Adrenal gland (tissue), 12 donors: ENCODE measurements around the gene MINDY3. TPM values are rescaled to one million over a fixed set of nuclear protein-coding genes. Genes with fewer than 3 reads are reported as not detected.
"Not testable (repeated sequence)": the region's sequence is repeated elsewhere in the genome, so short reads cannot be mapped to it uniquely, and the experiment has no call there.

Source experiments
- DNase-seq, 7 donors: peaks; one replicate each; pipeline ENCODE4 v3.0.0-alpha.2; 2019 to 2020
- H3K27ac ChIP-seq, 5 donors: fragments of 200-600 bp; sonication (generic) in 4 of 5; 1 replicate in 3 of 5; 2 replicates in 2 of 5; pipeline versions ENCODE4 v1.5.1 to v1.8.0; 2016 to 2020; ENCODE audit warnings: mild to moderate bottlenecking in 1 of 5
- H3K27me3 ChIP-seq: fragments of 200-600 bp; 2 replicates; pipeline ENCODE4 v1.8.0; 2021
- H3K36me3 ChIP-seq, 2 donors: fragments of 200-600 bp; replicated peaks in 1 of 2; 1 replicate in 1 of 2; 2 replicates in 1 of 2; pipeline versions ENCODE4 v1.5.1 to v1.8.0; 2018 to 2022
- H3K4me1 ChIP-seq, 2 donors: fragments of 200-600 bp; replicated peaks in 1 of 2; 1 replicate in 1 of 2; 2 replicates in 1 of 2; pipeline versions ENCODE4 v1.5.1 to v1.8.0; 2018 to 2021
- H3K4me3 ChIP-seq, 4 donors: fragments of 200-600 bp; sonication (generic) in 3 of 4; one replicate each; pipeline ENCODE4 v1.5.1; 2016 to 2018
- H3K9me3 ChIP-seq, 3 donors: fragments of 200-600 bp; sonication (generic) in 1 of 3; replicated peaks in 1 of 3; 1 replicate in 2 of 3; 2 replicates in 1 of 3; pipeline versions ENCODE4 v1.5.1 to v1.8.0; 2016 to 2021
- CTCF ChIP-seq, 6 experiments: fragments of 450-650 bp in 4 of 6; fragments of 200-600 bp in 2 of 6; sonication (generic) in 1 of 6; IDR thresholded peaks; 1 replicate in 5 of 6; 2 replicates in 1 of 6; pipeline versions ENCODE4 v1.5.1 to v1.8.0; 2016 to 2021; ENCODE audit warnings: antibody characterized with exemption in 6 of 6, mild to moderate bottlenecking in 2 of 6, moderate library complexity in 1 of 6
- POLR2A ChIP-seq, 2 donors: fragments of 450-650 bp; IDR thresholded peaks; one replicate each; pipeline ENCODE4 v1.6.1; 2017; ENCODE audit warnings: antibody characterized with exemption in 2 of 2, mild to moderate bottlenecking in 2 of 2, moderate library complexity in 1 of 2
- WGBS, 4 donors: extraction: QIAGEN DNeasy Blood & Tissue Kit in 2 of 4; methylation state at CpG; one replicate each; pipeline versions ENCODE4 v1.1.5 to v1.1.7; 2013 to 2017; 5-methylcytosine and 5-hydroxymethylcytosine counted together
- intact Hi-C, 2 donors: fragments of 100-400 bp; cut with DNase I; formaldehyde crosslinking; loops; one replicate each; pipeline versions ENCODE4 v1.14.1 to v1.15.0; 2022 to 2023
- polyA plus RNA-seq, 3 donors: library from polyadenylated mRNA; stranded (reverse); fragments of 200-250 nt in 2 of 3; fragments of 350-450 nt in 1 of 3; fragmentation: Illumina TruSeq in 1 of 3; extraction: RNeasy Lipid Tissue Mini Kit (QIAGEN cat#74804) in 1 of 3; gene quantifications; one replicate each; pipeline ENCODE4 v1.2.3, GENCODE V29; 2013 to 2014
- total RNA-seq, 9 donors: library from RNA; depleted of rRNA in 4 of 9; stranded (reverse); fragments of >200 nt in 4 of 9; fragments of 120-200 nt in 1 of 9; fragmentation: NEBNext Ultra II Directional in 1 of 9; extraction: Animal tissue kit (Norgen Biotek cat#: 25700) in 1 of 9; gene quantifications; one replicate each; pipeline versions ENCODE4 v1.1.0 to v1.2.4, GENCODE V29; 2013 to 2023
- donor health status: healthy with polysubstance abuse.
- donor health status: Bipolar disorder and iron deficiency.
- donor health status: DM: yes; HTN: yes; CAD: no.
- donor health status: DM: no; HTN: no; CAD: no.
- donor health status: DM: no; HTN: no; CAD: no.
- donor health status: DM: yes; HTN: yes; CAD: no.

The MINDY3 gene
- total and polyA plus RNA-seq, 12 donors = 16.7 to 40.3 (median 32.2) TPM

GRCh38 chr10:15763006-15763405 is 97.3 kb downstream of the MINDY3 start:
- no peaks in the 10 kb centered on the region for H3K36me3 ChIP-seq
- no peak overlapping the region for H3K27ac ChIP-seq
- H3K4me3 ChIP-seq = no peak overlapping the region
- H3K4me1 ChIP-seq = no peaks in the 10 kb centered on the region
- DNase-seq = no peak
- H3K27me3 ChIP-seq = no peaks in the 10 kb centered on the region
- H3K9me3 ChIP-seq = no peaks in the 10 kb centered on the region
- 69 to 90% (median 86%) methylated on average over 8 of the region's 8 CpGs for WGBS, 4 donors
- intact Hi-C loops = no loop called here
- no peak for TF ChIP-seq CTCF (IDR thresholded peaks at IDR 0.05)
- TF ChIP-seq POLR2A (IDR thresholded peaks at IDR 0.05) = no peak

GRCh38 chr10:15762239-15762638 is 98.1 kb downstream of the MINDY3 start:
- WGBS, 4 donors = 81 to 95% (median 92%) methylated on average over 6 of the region's 6 CpGs
- H3K4me1 ChIP-seq, H3K27me3 ChIP-seq, H3K9me3 ChIP-seq, DNase-seq, H3K27ac ChIP-seq, H3K36me3 ChIP-seq, intact Hi-C loops, H3K4me3 ChIP-seq: not testable (repeated sequence)

- intact Hi-C loops, H3K4me3 ChIP-seq, DNase-seq, H3K27ac ChIP-seq, H3K36me3 ChIP-seq, H3K27me3 ChIP-seq, H3K4me1 ChIP-seq, H3K9me3 ChIP-seq: not testable (repeated sequence)
- 87 to 97% (median 95%) methylated on average over 2 to 4 of the region's 4 CpGs for WGBS, 4 donors
Observed at GRCh38 chr10:15761224-15761623, 99.1 kb downstream of the MINDY3 start.

- Histone ChIP-seq H3K4me3 (no peak overlapping the region), H3K9me3 (no peaks in the 10 kb centered on the region), H3K27ac (no peak overlapping the region), H3K4me1 (no peaks in the 10 kb centered on the region), H3K36me3 (no peaks in the 10 kb centered on the region), H3K27me3 (no peaks in the 10 kb centered on the region)
- DNase-seq = no peak
- TF ChIP-seq CTCF (IDR thresholded peaks at IDR 0.05) = no peak
- no peak for TF ChIP-seq POLR2A (IDR thresholded peaks at IDR 0.05)
- intact Hi-C loops = no loop called here
- WGBS, 4 donors = 92 to 100% (median 95%) methylated on average over 2 of the region's 2 CpGs
Observed at GRCh38 chr10:15760681-15761080, 99.6 kb downstream of the MINDY3 start.

GRCh38 chr10:15759265-15759664 is 101.0 kb downstream of the MINDY3 start:
- TF ChIP-seq CTCF (IDR thresholded peaks at IDR 0.05) (no peak), POLR2A (IDR thresholded peaks at IDR 0.05) (no peak)
- intact Hi-C loops = no loop called here
- Histone ChIP-seq H3K4me1 (no peaks in the 10 kb centered on the region), H3K36me3 (no peaks in the 10 kb centered on the region), H3K27me3 (no peaks in the 10 kb centered on the region), H3K9me3 (no peaks in the 10 kb centered on the region), H3K27ac (no peak overlapping the region), H3K4me3 (no peak overlapping the region)
- DNase-seq = no peak
